Testis (tissue), 3 donors: ENCODE results near the gene ARID1B. TPM values are rescaled to one million over a fixed set of nuclear protein-coding genes. Genes with fewer than 3 reads are reported as not detected.

ENCODE experiments used
- DNase-seq: peaks from one replicate; pipeline ENCODE4 v3.0.0-alpha.2; 2019
- H3K27ac ChIP-seq, 2 donors: fragments of 200-600 bp; sonication (generic); one replicate each; pipeline ENCODE4 v1.5.1; 2019
- H3K27me3 ChIP-seq: fragments of 200-600 bp; sonication (generic); one replicate; pipeline ENCODE4 v1.5.1; 2019
- H3K36me3 ChIP-seq: fragments of 200-600 bp; sonication (generic); one replicate; pipeline ENCODE4 v1.5.1; 2017; ENCODE audit warnings: low read depth; ENCODE audit errors: missing control alignments
- H3K4me1 ChIP-seq: fragments of 200-600 bp; sonication (generic); one replicate; pipeline ENCODE4 v1.5.1; 2019
- H3K4me3 ChIP-seq, 2 donors: fragments of 200-600 bp; sonication (generic); one replicate each; pipeline ENCODE4 v1.5.1; 2017 to 2019
- H3K9me3 ChIP-seq: fragments of 200-600 bp; sonication (generic); one replicate; pipeline ENCODE4 v1.5.1; 2017
- POLR2A ChIP-seq: fragments of 450-650 bp; IDR thresholded peaks from one replicate; pipeline ENCODE4 v1.6.1; 2017; ENCODE audit warnings: antibody characterized with exemption, mild to moderate bottlenecking, moderate library complexity
- WGBS, 2 donors: methylation state at CpG; one replicate each; pipeline ENCODE4 v1.1.5; 2018; 5-methylcytosine and 5-hydroxymethylcytosine counted together
- intact Hi-C: fragments of 100-400 bp; cut with DNase I; formaldehyde crosslinking; loops from one replicate; pipeline ENCODE4 v1.15.1; 2023; ENCODE audit warnings: low total_unique reads
- polyA plus RNA-seq: library from polyadenylated mRNA; stranded (reverse); fragments of 350-450 nt; fragmentation: Illumina TruSeq; extraction: RNeasy Lipid Tissue Mini Kit (QIAGEN cat#74804); gene quantifications from one replicate; pipeline ENCODE4 v1.2.3, GENCODE V29; 2014; ENCODE audit warnings: low read depth, low replicate concordance; ENCODE audit not compliant: insufficient read depth
- total RNA-seq, 2 donors: library from RNA; depleted of rRNA; stranded (reverse); fragments of >200 nt; gene quantifications; one replicate each; pipeline ENCODE4 v1.2.3, GENCODE V29; 2016
- TF ChIP-seq, protein P1 (sequence below), 3 experiments: fragments of 450-650 bp in 2 of 3; fragments of 200-600 bp in 1 of 3; sonication (generic) in 1 of 3; IDR thresholded peaks; one replicate each; pipeline ENCODE4 v1.5.1; 2016 to 2019; ENCODE audit warnings: antibody characterized with exemption in 3 of 3, mild to moderate bottlenecking in 2 of 3, moderate library complexity in 1 of 3

ARID1B gene
- total and polyA plus RNA-seq, 3 donors from 2014 or later, result 26.2 to 126 (median 103) TPM

DNA sequence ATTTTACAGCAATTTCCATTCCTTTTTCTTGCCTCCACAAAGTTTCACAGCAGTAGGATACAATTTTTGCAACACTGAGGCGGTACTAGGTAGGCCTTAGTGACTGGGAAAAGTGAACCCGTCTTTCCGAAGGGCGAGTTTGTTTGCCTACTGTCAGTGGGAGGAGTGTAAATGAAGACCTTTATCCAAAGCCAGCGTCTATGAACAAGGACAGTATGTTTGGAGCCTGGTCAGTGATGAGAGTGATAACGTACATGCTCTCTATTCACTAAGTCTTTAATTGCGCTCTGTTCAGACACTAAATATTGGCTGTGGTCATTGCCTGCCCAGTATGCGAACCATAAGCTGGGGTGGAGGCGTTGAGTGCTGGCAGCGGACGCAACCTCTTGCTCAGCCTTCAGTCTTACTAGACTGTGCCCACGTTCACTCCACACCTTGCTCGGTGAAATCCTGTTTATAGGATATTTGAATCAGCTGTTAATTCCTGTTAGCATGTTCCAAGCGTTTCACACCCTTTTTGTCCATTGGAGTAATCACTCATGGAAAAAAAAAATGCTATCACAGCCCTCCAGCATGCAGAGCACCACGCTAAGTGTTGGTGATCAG lies 400.7 kb downstream of the ARID1B start:
- Histone ChIP-seq H3K27ac (no peak overlapping the region), H3K9me3 (no peaks in the 10 kb centered on the region), H3K4me1 (no peaks in the 10 kb centered on the region), H3K4me3 (no peak overlapping the region), H3K27me3 (no peaks in the 10 kb centered on the region), H3K36me3 (no peaks in the 10 kb centered on the region)
- DNase-seq, result no peak
- no peak for TF ChIP-seq POLR2A
- TF ChIP-seq, protein P1, sequence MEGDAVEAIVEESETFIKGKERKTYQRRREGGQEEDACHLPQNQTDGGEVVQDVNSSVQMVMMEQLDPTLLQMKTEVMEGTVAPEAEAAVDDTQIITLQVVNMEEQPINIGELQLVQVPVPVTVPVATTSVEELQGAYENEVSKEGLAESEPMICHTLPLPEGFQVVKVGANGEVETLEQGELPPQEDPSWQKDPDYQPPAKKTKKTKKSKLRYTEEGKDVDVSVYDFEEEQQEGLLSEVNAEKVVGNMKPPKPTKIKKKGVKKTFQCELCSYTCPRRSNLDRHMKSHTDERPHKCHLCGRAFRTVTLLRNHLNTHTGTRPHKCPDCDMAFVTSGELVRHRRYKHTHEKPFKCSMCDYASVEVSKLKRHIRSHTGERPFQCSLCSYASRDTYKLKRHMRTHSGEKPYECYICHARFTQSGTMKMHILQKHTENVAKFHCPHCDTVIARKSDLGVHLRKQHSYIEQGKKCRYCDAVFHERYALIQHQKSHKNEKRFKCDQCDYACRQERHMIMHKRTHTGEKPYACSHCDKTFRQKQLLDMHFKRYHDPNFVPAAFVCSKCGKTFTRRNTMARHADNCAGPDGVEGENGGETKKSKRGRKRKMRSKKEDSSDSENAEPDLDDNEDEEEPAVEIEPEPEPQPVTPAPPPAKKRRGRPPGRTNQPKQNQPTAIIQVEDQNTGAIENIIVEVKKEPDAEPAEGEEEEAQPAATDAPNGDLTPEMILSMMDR (IDR thresholded peaks at IDR 0.05), result no peak
- intact Hi-C loops, result no loop called here
- 95 to 96% methylated on average over 15 of the region's 15 CpGs for WGBS, 2 donors

- Histone ChIP-seq H3K36me3 (no peaks in the 10 kb centered on the region), H3K4me1 (peaks cover 5% of the 10 kb centered on the region), H3K9me3 (no peaks in the 10 kb centered on the region), H3K27me3 (no peaks in the 10 kb centered on the region), H3K27ac (no peak overlapping the region), H3K4me3 (no peak overlapping the region)
- no peak for TF ChIP-seq POLR2A
- TF ChIP-seq, protein P1 (IDR thresholded peaks at IDR 0.05), result no peak
- 94 to 100% methylated on average over 5 of the region's 5 CpGs for WGBS, 2 donors
- intact Hi-C loops, result loop anchor here (10.0 kb wide), 1 partner anchor 147 kb away; no protein-coding TSS in a partner anchor
- no peak for DNase-seq
Observed at GRCh38 chr6:157181649-157182048, 404.5 kb downstream of the ARID1B start.

DNA sequence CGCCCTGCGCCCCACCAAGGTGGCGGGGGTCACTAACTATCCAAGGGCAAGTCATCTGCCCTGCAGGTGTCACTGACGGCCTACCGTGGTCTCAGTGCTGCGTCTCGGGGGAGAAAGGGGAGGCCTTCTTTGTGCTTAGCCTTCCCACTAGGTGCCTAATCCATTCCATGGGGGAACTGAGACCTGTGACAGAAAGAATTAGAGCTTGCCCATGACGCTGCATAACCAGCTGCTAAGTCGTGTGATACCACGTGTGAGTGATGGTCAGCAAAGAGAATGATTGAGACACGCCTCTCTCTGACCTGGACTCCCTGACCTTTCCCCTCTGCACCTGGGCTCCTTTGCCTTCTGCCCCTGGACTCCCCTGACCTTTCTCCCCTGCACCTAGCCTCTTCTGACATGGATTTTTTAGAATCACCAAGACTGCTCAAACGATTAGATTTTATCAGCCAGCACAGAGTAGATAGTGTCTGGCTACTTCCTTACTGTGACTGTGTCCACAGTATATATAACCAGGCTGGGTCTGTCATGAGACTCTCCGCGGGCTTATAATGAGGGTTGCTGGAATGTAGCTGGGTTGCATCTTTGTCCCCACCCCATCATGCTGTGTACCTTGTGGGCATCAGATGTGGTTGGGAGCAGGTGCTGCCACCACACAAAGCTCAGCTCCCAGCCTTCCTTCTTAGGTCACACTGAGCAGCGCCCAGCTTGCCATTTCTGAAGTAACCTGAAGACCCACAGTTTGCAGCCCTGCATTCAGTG lies 405.5 kb downstream of the ARID1B start:
- Histone ChIP-seq H3K4me3 (no peak overlapping the region), H3K27ac (no peak overlapping the region), H3K9me3 (no peaks in the 10 kb centered on the region), H3K27me3 (no peaks in the 10 kb centered on the region), H3K36me3 (no peaks in the 10 kb centered on the region), H3K4me1 (peaks cover 15% of the 10 kb centered on the region)
- no peak for DNase-seq
- intact Hi-C loops, result loop anchor here (10.0 kb wide), 1 partner anchor 148 kb away; no protein-coding TSS in a partner anchor
- whole genome bisulfite sequencing, 2 donors, result 84 to 88% methylated on average over 15 of the region's 15 CpGs
- no peak for TF ChIP-seq POLR2A
- TF ChIP-seq, protein P1 (IDR thresholded peaks at IDR 0.05), result no peak

GRCh38 chr6:157184202-157185015 lies 407.2 kb downstream of the ARID1B start:
- no peaks in the 10 kb centered on the region for H3K9me3 ChIP-seq
- no peaks in the 10 kb centered on the region for H3K27me3 ChIP-seq
- TF ChIP-seq, protein P1 (IDR thresholded peaks at IDR 0.05), result peak; percentile 51 to 82 (median 72)
- no peak for TF ChIP-seq POLR2A
- DNase-seq, result peak; percentile 77
- no peak overlapping the region for H3K27ac ChIP-seq
- WGBS, 2 donors, result 56 to 70% methylated on average over 25 of the region's 25 CpGs
- H3K4me1 ChIP-seq, result peaks cover 15% of the 10 kb centered on the region
- intact Hi-C loops, result loop anchor here (10.0 kb wide), 1 partner anchor 150 kb away; no protein-coding TSS in a partner anchor
- no peak overlapping the region for H3K4me3 ChIP-seq
- no peaks in the 10 kb centered on the region for H3K36me3 ChIP-seq
